WTC11 (cell line): Measurements from ENCODE around the gene VAC14.

Experiments used
- CBFB ChIP-seq: sonication (generic); formaldehyde crosslinking; IDR thresholded peaks from 2 replicates; pipeline ENCODE4 v1.8.1; 2022; ENCODE audit warnings: mild to moderate bottlenecking, low read depth, missing genetic modification reagents
- GABPB1 ChIP-seq: sonication (generic); formaldehyde crosslinking; IDR thresholded peaks from 2 replicates; pipeline ENCODE4 v1.8.1; 2023; ENCODE audit warnings: mild to moderate bottlenecking, missing genetic modification reagents
- JUN ChIP-seq: sonication (generic); formaldehyde crosslinking; IDR thresholded peaks from 2 replicates; pipeline ENCODE4 v1.8.0; 2023; ENCODE audit warnings: mild to moderate bottlenecking, missing genetic modification reagents
- SP1 ChIP-seq: sonication (generic); formaldehyde crosslinking; conservative IDR thresholded peaks from 2 replicates; pipeline ENCODE4 v1.8.1; 2022; ENCODE audit warnings: missing genetic modification reagents
- TF ChIP-seq, protein P1 (sequence below): fragments of 200-600 bp; IDR thresholded peaks from 2 replicates; pipeline ENCODE4 v1.8.0; 2022; ENCODE audit warnings: antibody characterized with exemption
- TF ChIP-seq, protein P2 (sequence below): sonication (generic); formaldehyde crosslinking; IDR thresholded peaks from 2 replicates; pipeline ENCODE4 v1.8.1; 2023; ENCODE audit warnings: mild to moderate bottlenecking, moderate library complexity, missing genetic modification reagents

DNA sequence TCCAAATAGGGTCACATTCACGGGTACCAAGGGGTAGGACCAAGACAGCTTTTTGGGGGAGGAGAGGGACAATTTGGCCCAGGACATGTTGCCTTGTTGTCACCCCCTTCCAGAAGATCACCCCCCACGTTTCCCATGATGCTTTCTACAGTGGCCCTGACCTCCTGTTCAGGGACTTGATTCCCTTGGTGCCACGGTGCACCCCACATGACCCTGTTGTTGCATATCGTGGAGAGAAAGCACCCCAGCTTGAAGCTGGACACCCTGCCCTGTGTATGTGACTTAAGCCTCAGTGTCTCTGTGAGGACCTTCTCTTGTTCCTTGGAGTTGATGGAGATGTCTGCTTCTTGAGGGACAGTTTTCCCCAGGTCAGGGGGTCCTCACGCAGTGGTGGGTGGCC, 142.0 kb downstream of the VAC14 start:
- TF ChIP-seq, protein P1, sequence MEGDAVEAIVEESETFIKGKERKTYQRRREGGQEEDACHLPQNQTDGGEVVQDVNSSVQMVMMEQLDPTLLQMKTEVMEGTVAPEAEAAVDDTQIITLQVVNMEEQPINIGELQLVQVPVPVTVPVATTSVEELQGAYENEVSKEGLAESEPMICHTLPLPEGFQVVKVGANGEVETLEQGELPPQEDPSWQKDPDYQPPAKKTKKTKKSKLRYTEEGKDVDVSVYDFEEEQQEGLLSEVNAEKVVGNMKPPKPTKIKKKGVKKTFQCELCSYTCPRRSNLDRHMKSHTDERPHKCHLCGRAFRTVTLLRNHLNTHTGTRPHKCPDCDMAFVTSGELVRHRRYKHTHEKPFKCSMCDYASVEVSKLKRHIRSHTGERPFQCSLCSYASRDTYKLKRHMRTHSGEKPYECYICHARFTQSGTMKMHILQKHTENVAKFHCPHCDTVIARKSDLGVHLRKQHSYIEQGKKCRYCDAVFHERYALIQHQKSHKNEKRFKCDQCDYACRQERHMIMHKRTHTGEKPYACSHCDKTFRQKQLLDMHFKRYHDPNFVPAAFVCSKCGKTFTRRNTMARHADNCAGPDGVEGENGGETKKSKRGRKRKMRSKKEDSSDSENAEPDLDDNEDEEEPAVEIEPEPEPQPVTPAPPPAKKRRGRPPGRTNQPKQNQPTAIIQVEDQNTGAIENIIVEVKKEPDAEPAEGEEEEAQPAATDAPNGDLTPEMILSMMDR: no peak
- TF ChIP-seq SP1 (no peak), JUN (CRISPR knock-in tag) (no peak), GABPB1 (CRISPR knock-in tag) (no peak), CBFB (CRISPR knock-in tag) (no peak)
- TF ChIP-seq, protein P2, sequence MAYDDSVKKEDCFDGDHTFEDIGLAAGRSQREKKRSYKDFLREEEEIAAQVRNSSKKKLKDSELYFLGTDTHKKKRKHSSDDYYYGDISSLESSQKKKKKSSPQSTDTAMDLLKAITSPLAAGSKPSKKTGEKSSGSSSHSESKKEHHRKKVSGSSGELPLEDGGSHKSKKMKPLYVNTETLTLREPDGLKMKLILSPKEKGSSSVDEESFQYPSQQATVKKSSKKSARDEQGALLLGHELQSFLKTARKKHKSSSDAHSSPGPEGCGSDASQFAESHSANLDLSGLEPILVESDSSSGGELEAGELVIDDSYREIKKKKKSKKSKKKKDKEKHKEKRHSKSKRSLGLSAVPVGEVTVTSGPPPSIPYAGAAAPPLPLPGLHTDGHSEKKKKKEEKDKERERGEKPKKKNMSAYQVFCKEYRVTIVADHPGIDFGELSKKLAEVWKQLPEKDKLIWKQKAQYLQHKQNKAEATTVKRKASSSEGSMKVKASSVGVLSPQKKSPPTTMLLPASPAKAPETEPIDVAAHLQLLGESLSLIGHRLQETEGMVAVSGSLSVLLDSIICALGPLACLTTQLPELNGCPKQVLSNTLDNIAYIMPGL (CRISPR knock-in tag): no peak
